HEK293 (cell line): ENCODE data around the gene OR52W1.

Experiments used
- CTCF ChIA-PET: fragments of 350-600 bp; formaldehyde crosslinking; extraction: SDS; loops from one replicate; lab custom pipeline; 2021; ENCODE audit warnings: antibody characterized with exemption; lab: Yijun Ruan, JAX
- POLR2A ChIA-PET: fragments of 300-600 bp; formaldehyde crosslinking; extraction: SDS; loops from one replicate; lab custom pipeline; 2020; ENCODE audit warnings: antibody characterized with exemption, inconsistent platforms; lab: Yijun Ruan, JAX
- H3K27ac ChIP-seq: fragments of 200-500 bp; sonication (Bioruptor generic); 2 replicates; pipeline ENCODE4 v1.5.1; 2014; ENCODE audit warnings: low read depth, low read length, control low read depth, inconsistent platforms; ENCODE audit errors: extremely low read depth
- H3K36me3 ChIP-seq, 2 experiments: fragments of 200-500 bp in 1 of 2; sonication (Bioruptor generic) in 1 of 2; 1 replicate in 1 of 2; 2 replicates in 1 of 2; pipeline ENCODE4 v1.5.1; 2014 to 2017; ENCODE audit warnings: inconsistent platforms in 2 of 2, low read length in 2 of 2; ENCODE audit not compliant: control insufficient read depth in 2 of 2, insufficient read depth in 1 of 2
- H3K4me1 ChIP-seq: fragments of 200-500 bp; sonication (Bioruptor generic); 2 replicates; pipeline ENCODE4 v1.5.1; 2014; ENCODE audit warnings: mild to moderate bottlenecking, low read length, inconsistent platforms; ENCODE audit not compliant: control insufficient read depth, insufficient read depth
- H3K4me3 ChIP-seq: 2 replicates; pipeline ENCODE4 v1.5.1; 2011; ENCODE audit warnings: low read depth, mild to moderate bottlenecking, control low read depth, low read length, moderate library complexity
- H3K9me3 ChIP-seq: fragments of 200-500 bp; sonication (Bioruptor generic); 2 replicates; pipeline ENCODE4 v1.5.1; 2014; ENCODE audit warnings: low read depth, low read length, inconsistent platforms; ENCODE audit not compliant: control insufficient read depth, insufficient read depth
- BCL6B ChIP-seq: fragments of 450-650 bp; formaldehyde crosslinking; IDR thresholded peaks from 2 replicates; pipeline ENCODE4 v1.5.1; 2017; ENCODE audit warnings: missing biosample characterization, missing genetic modification characterization
- KLF1 ChIP-seq: fragments of 450-650 bp; formaldehyde crosslinking; IDR thresholded peaks from 2 replicates; pipeline ENCODE4 v1.5.1; 2016; ENCODE audit warnings: missing biosample characterization, missing genetic modification characterization
- PATZ1 ChIP-seq: fragments of 450-650 bp; formaldehyde crosslinking; IDR thresholded peaks from 2 replicates; pipeline ENCODE4 v1.5.1; 2016; ENCODE audit warnings: missing biosample characterization, missing genetic modification characterization
- REPIN1 ChIP-seq: fragments of 450-650 bp; formaldehyde crosslinking; IDR thresholded peaks from 2 replicates; pipeline ENCODE4 v1.5.1; 2017; ENCODE audit warnings: missing biosample characterization, missing genetic modification characterization, low read depth
- YY2 ChIP-seq: fragments of 450-650 bp; formaldehyde crosslinking; IDR thresholded peaks from 2 replicates; pipeline ENCODE4 v1.5.1; 2016; ENCODE audit warnings: missing biosample characterization, missing genetic modification characterization
- ZBTB48 ChIP-seq: fragments of 450-650 bp; formaldehyde crosslinking; IDR thresholded peaks from 2 replicates; pipeline ENCODE4 v1.5.1; 2016; ENCODE audit warnings: missing biosample characterization, missing genetic modification characterization
- ZFP3 ChIP-seq: fragments of 450-650 bp; formaldehyde crosslinking; IDR thresholded peaks from 2 replicates; pipeline ENCODE4 v1.5.1; 2016; ENCODE audit warnings: low read depth, missing biosample characterization, missing genetic modification characterization
- ZFP41 ChIP-seq: fragments of 450-650 bp; formaldehyde crosslinking; IDR thresholded peaks from 2 replicates; pipeline ENCODE4 v1.5.1; 2016; ENCODE audit warnings: missing biosample characterization, missing genetic modification characterization, borderline replicate concordance
- ZIC2 ChIP-seq: fragments of 450-650 bp; formaldehyde crosslinking; IDR thresholded peaks from 2 replicates; pipeline ENCODE4 v1.5.1; 2016; ENCODE audit warnings: missing biosample characterization, missing genetic modification characterization
- ZNF19 ChIP-seq: fragments of 450-650 bp; formaldehyde crosslinking; IDR thresholded peaks from 2 replicates; pipeline ENCODE4; 2016; ENCODE audit warnings: missing biosample characterization, missing genetic modification characterization, low read depth
- ZNF214 ChIP-seq: fragments of 450-650 bp; formaldehyde crosslinking; IDR thresholded peaks from 2 replicates; pipeline ENCODE4 v1.5.1; 2017; ENCODE audit warnings: missing biosample characterization, mild to moderate bottlenecking, missing genetic modification characterization, borderline replicate concordance
- ZNF341 ChIP-seq: fragments of 450-650 bp; formaldehyde crosslinking; IDR thresholded peaks from 2 replicates; pipeline ENCODE4; 2016; ENCODE audit warnings: low read depth, missing biosample characterization, missing genetic modification characterization
- ZNF623 ChIP-seq: fragments of 450-650 bp; formaldehyde crosslinking; IDR thresholded peaks from 2 replicates; pipeline ENCODE4 v1.5.1; 2016; ENCODE audit warnings: missing biosample characterization, missing genetic modification characterization
- ZNF629 ChIP-seq: fragments of 450-650 bp; formaldehyde crosslinking; IDR thresholded peaks from 2 replicates; pipeline ENCODE4 v1.5.1; 2017; ENCODE audit warnings: missing biosample characterization, missing genetic modification characterization
- ZNF645 ChIP-seq: fragments of 450-650 bp; formaldehyde crosslinking; IDR thresholded peaks from 2 replicates; pipeline ENCODE4; 2016; ENCODE audit warnings: missing biosample characterization, missing genetic modification characterization
- ZNF830 ChIP-seq: fragments of 450-650 bp; IDR thresholded peaks from 2 replicates; pipeline ENCODE4 v1.5.0; 2018; ENCODE audit warnings: missing biosample characterization, missing genetic modification characterization, low read depth, mild to moderate bottlenecking, moderate library complexity
- TF ChIP-seq, protein P1 (sequence below): fragments of 450-650 bp; formaldehyde crosslinking; optimal IDR thresholded peaks from 2 replicates; pipeline ENCODE3; 2016; ENCODE audit warnings: missing biosample characterization, mild to moderate bottlenecking, missing genetic modification characterization
- TF ChIP-seq, protein P2 (sequence below): fragments of 450-650 bp; formaldehyde crosslinking; IDR thresholded peaks from 2 replicates; pipeline ENCODE4 v1.5.1; 2016; ENCODE audit warnings: missing biosample characterization, missing genetic modification characterization
- TF ChIP-seq, protein P3 (sequence below): fragments of 450-650 bp; formaldehyde crosslinking; IDR thresholded peaks from 2 replicates; pipeline ENCODE4 v1.5.1; 2016; ENCODE audit warnings: missing biosample characterization, missing genetic modification characterization
- TF ChIP-seq, protein P4 (sequence below): fragments of 450-650 bp; formaldehyde crosslinking; IDR thresholded peaks from 2 replicates; pipeline ENCODE4 v1.5.1; 2016; ENCODE audit warnings: missing biosample characterization, missing genetic modification characterization

The OR52W1 gene

DNA sequence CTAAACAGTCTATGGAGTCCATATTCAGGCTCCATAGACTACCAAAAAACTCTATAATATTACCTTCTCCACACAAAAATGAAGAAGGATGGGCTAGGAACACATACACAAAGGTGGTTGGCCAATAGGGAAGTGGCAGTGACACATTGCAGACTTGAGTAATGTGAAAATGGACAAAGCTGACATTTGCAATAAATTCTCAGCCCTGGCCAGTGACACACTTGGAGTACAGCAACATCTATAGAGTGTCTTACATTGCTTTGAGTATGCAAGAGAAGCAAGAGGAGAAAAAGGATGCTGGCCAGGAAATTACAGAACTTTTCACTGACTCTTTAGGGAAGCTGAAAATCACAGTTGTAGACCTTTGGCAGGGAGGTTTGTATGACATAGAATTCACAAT lies 7.3 kb upstream of the OR52W1 start (continued):
- TF ChIP-seq BCL6B (tag by site-specific recombination) (no peak), REPIN1 (tag by site-specific recombination) (no peak), PATZ1 (tag by site-specific recombination) (no peak), YY2 (tag by site-specific recombination) (no peak), ZNF629 (tag by site-specific recombination) (no peak)

DNA sequence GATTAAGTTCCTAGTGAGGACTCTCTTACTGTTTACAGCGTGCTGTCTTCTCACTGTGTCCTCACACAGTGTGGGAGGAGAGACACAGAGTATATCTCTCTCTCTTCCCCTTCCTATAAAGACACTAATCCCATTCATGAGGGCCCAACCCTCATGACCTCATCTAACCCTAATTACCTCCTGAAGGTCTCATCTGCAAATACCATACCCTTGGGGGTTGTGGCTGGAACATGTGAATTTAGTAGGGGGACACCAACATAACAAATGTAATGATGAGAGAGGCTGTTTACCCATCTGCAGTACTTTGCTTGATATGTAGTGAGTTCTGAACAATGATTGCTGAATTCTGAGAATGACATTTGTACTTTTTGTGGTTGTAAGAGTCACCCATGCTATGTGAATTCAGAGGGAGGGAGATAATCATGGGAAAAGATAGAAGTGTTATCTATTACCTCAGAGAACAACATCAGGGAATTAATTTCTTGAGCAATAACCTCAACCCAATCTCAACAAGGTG lies 4.9 kb upstream of the OR52W1 start:
- Histone ChIP-seq H3K4me3 (no peak overlapping the region), H3K36me3 (no peaks in the 10 kb centered on the region), H3K9me3 (no peaks in the 10 kb centered on the region), H3K4me1 (no peaks in the 10 kb centered on the region), H3K27ac (no peak overlapping the region)
- POLR2A ChIA-PET: no interaction called here
- CTCF ChIA-PET: no interaction called here
- no peak for TF ChIP-seq ZNF341 (tag by site-specific recombination)
- TF ChIP-seq ZFP3: no peak
- TF ChIP-seq, protein P1, sequence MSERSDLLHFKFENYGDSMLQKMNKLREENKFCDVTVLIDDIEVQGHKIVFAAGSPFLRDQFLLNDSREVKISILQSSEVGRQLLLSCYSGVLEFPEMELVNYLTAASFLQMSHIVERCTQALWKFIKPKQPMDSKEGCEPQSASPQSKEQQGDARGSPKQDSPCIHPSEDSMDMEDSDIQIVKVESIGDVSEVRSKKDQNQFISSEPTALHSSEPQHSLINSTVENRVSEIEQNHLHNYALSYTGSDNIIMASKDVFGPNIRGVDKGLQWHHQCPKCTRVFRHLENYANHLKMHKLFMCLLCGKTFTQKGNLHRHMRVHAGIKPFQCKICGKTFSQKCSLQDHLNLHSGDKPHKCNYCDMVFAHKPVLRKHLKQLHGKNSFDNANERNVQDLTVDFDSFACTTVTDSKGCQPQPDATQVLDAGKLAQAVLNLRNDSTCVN (tag by site-specific recombination): no peak
- no peak for TF ChIP-seq ZBTB48
- TF ChIP-seq, protein P2, sequence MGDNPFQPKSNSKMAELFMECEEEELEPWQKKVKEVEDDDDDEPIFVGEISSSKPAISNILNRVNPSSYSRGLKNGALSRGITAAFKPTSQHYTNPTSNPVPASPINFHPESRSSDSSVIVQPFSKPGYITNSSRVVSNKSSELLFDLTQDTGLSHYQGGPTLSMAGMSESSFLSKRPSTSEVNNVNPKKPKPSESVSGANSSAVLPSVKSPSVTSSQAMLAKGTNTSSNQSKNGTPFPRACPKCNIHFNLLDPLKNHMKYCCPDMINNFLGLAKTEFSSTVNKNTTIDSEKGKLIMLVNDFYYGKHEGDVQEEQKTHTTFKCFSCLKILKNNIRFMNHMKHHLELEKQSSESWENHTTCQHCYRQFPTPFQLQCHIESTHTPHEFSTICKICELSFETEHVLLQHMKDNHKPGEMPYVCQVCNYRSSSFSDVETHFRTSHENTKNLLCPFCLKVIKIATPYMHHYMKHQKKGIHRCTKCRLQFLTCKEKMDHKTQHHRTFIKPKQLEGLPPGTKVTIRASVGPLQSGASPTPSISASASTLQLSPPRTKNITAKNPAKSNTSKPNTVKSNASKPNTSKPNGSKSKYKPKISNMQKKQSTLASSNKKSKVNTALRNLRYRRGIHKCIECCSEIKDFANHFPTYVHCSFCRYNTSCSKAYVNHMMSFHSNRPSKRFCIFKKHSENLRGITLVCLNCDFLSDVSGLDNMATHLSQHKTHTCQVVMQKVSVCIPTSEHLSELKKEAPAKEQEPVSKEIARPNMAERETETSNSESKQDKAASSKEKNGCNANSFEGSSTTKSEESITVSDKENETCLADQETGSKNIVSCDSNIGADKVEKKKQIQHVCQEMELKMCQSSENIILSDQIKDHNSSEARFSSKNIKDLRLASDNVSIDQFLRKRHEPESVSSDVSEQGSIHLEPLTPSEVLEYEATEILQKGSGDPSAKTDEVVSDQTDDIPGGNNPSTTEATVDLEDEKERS (tag by site-specific recombination): no peak
- no peak for TF ChIP-seq ZNF830
- TF ChIP-seq, protein P3, sequence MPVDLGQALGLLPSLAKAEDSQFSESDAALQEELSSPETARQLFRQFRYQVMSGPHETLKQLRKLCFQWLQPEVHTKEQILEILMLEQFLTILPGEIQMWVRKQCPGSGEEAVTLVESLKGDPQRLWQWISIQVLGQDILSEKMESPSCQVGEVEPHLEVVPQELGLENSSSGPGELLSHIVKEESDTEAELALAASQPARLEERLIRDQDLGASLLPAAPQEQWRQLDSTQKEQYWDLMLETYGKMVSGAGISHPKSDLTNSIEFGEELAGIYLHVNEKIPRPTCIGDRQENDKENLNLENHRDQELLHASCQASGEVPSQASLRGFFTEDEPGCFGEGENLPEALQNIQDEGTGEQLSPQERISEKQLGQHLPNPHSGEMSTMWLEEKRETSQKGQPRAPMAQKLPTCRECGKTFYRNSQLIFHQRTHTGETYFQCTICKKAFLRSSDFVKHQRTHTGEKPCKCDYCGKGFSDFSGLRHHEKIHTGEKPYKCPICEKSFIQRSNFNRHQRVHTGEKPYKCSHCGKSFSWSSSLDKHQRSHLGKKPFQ (tag by site-specific recombination): no peak
- TF ChIP-seq ZNF214 (tag by site-specific recombination): no peak
- no peak for TF ChIP-seq ZFP41
- TF ChIP-seq, protein P4, sequence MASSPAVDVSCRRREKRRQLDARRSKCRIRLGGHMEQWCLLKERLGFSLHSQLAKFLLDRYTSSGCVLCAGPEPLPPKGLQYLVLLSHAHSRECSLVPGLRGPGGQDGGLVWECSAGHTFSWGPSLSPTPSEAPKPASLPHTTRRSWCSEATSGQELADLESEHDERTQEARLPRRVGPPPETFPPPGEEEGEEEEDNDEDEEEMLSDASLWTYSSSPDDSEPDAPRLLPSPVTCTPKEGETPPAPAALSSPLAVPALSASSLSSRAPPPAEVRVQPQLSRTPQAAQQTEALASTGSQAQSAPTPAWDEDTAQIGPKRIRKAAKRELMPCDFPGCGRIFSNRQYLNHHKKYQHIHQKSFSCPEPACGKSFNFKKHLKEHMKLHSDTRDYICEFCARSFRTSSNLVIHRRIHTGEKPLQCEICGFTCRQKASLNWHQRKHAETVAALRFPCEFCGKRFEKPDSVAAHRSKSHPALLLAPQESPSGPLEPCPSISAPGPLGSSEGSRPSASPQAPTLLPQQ (tag by site-specific recombination): no peak
- no peak for TF ChIP-seq ZIC2 (tag by site-specific recombination)
- no peak for TF ChIP-seq ZNF645 (tag by site-specific recombination)
- TF ChIP-seq KLF1 (tag by site-specific recombination): no peak
- TF ChIP-seq REPIN1 (tag by site-specific recombination): no peak
- TF ChIP-seq ZNF19 (tag by site-specific recombination): no peak
- TF ChIP-seq ZNF623: no peak
